ENCODE results near the gene HTRA1. TPM values are rescaled to one million over a fixed set of nuclear protein-coding genes. Genes with fewer than 3 reads are reported as not detected.

Gene HTRA1
- total RNA-seq, 1 donor from 2014 or later, result 17.0 TPM

GRCh38 chr10:122507616-122508015 lies 46.3 kb downstream of the HTRA1 start:
- peaks cover 20% of the 10 kb centered on the region for H3K4me1 Mint-ChIP-seq
- H3K4me3 Mint-ChIP-seq, result no peak overlapping the region
- H3K27ac Mint-ChIP-seq, result no peak overlapping the region

DNA sequence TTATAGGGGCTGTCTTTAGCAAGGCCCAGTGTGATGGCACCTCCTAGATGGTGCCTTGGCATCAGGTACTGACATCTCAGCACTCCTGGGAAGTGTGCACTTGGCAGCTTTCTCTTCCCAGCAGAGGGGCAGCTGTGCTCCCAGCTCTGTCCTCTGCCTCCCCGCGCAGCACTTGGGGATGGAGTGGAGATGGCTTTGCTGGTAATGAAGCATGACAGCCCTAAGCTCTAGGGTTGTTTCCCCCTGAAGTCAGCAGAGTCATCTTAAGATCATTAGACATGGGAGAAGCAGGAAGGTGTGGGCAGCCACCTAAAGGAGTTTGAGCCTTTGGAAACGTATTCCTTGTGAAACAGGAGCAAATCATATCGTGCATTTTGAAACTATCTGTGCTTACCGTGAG lies 46.7 kb downstream of the HTRA1 start:
- no peaks in the 10 kb centered on the region for H3K27me3 ChIP-seq
- no peaks in the 10 kb centered on the region for H3F3A ChIP-seq (ENCODE audit: low read depth)
- no peak for DNase-seq (ENCODE audit: low spot score)
- peaks cover 20% of the 10 kb centered on the region for H3K4me1 Mint-ChIP-seq
- H3K4me3 Mint-ChIP-seq, result no peak overlapping the region
- H3K9ac ChIP-seq, result no peak overlapping the region
- no peaks in the 10 kb centered on the region for H3K9me3 ChIP-seq (ENCODE audit: low read depth)
- H3K27me3 Mint-ChIP-seq (ENCODE audit: insufficient read depth, low read depth), result peaks cover 3% of the 10 kb centered on the region
- H3K79me2 ChIP-seq (ENCODE audit: low read depth), result no peaks in the 10 kb centered on the region
- TF ChIP-seq EZH2phosphoT487 (IDR thresholded peaks at IDR 0.05), result no peak
- no peak for TF ChIP-seq CTCF (IDR thresholded peaks at IDR 0.05)
- no peak for TF ChIP-seq EZH2 (IDR thresholded peaks at IDR 0.05)
- H3K27ac ChIP-seq, result no peak overlapping the region
- H3K4me1 ChIP-seq, result no peaks in the 10 kb centered on the region
- H3K36me3 Mint-ChIP-seq, result no peaks in the 10 kb centered on the region
- H2AFZ ChIP-seq (replicated peaks), result no peak overlapping the region
- H3K4me3 ChIP-seq, result no peak overlapping the region
- no peaks in the 10 kb centered on the region for H3K9me3 Mint-ChIP-seq
- no peak overlapping the region for H3K27ac Mint-ChIP-seq
- H4K20me1 ChIP-seq (ENCODE audit: low read depth), result no peaks in the 10 kb centered on the region
- H3K4me2 ChIP-seq, result no peak overlapping the region
- no peaks in the 10 kb centered on the region for H3K36me3 ChIP-seq

More at GRCh38 chr10:122507616-122508015, 46.3 kb downstream of the HTRA1 start:
- H3K4me3 ChIP-seq, result no peak overlapping the region
- no peaks in the 10 kb centered on the region for H4K20me1 ChIP-seq (ENCODE audit: low read depth)
- H3K27me3 ChIP-seq, result no peaks in the 10 kb centered on the region
- Mint-ChIP-seq H3K9me3 (no peaks in the 10 kb centered on the region), H3K27me3 (ENCODE audit: insufficient read depth, low read depth) (peaks cover 5% of the 10 kb centered on the region), H3K36me3 (no peaks in the 10 kb centered on the region)
- no peaks in the 10 kb centered on the region for H3K9me3 ChIP-seq (ENCODE audit: low read depth)
- H3K4me2 ChIP-seq, result no peak overlapping the region
- no peaks in the 10 kb centered on the region for H3F3A ChIP-seq (ENCODE audit: low read depth)
- no peak overlapping the region for H2AFZ ChIP-seq (replicated peaks)
- no peak overlapping the region for H3K9ac ChIP-seq
- TF ChIP-seq EZH2 (IDR thresholded peaks at IDR 0.05), result no peak
- no peak for TF ChIP-seq EZH2phosphoT487 (IDR thresholded peaks at IDR 0.05)
- TF ChIP-seq CTCF (IDR thresholded peaks at IDR 0.05), result no peak
- H3K27ac ChIP-seq, result no peak overlapping the region
- no peaks in the 10 kb centered on the region for H3K79me2 ChIP-seq (ENCODE audit: low read depth)
- H3K36me3 ChIP-seq, result no peaks in the 10 kb centered on the region
- H3K4me1 ChIP-seq, result no peaks in the 10 kb centered on the region
- no peak for DNase-seq (ENCODE audit: low spot score)

DNA sequence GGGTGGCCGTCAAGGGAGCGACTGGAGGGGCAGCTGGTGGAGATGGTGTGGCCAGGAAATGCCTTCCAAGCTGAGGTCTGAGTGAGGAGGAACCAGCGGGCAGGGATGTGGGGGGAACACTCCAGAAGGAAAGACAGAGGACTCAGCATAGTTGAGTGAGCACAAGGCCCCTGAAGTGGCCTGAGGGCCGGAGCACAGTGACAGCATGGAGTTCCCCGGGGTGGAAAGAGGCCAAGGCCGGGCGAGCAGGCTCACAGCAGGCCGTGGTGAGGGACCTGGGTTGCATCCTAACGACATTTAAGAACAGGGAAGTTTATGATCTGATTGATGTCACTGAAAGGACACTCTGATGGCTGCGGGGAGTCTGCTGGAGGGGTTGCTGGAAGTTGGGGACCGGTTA lies 48.0 kb downstream of the HTRA1 start:
- no peaks in the 10 kb centered on the region for H3K9me3 Mint-ChIP-seq
- H3K4me2 ChIP-seq, result no peak overlapping the region
- H3K79me2 ChIP-seq (ENCODE audit: low read depth), result no peaks in the 10 kb centered on the region
- H3F3A ChIP-seq (ENCODE audit: low read depth), result no peaks in the 10 kb centered on the region
- no peak overlapping the region for H3K27ac ChIP-seq
- no peaks in the 10 kb centered on the region for H3K27me3 ChIP-seq
- no peak overlapping the region for H3K4me3 Mint-ChIP-seq
- H3K36me3 Mint-ChIP-seq, result no peaks in the 10 kb centered on the region
- no peak for TF ChIP-seq EZH2 (IDR thresholded peaks at IDR 0.05)
- TF ChIP-seq EZH2phosphoT487 (IDR thresholded peaks at IDR 0.05), result no peak
- TF ChIP-seq CTCF (IDR thresholded peaks at IDR 0.05), result no peak
- H4K20me1 ChIP-seq (ENCODE audit: low read depth), result no peaks in the 10 kb centered on the region
- H3K27me3 Mint-ChIP-seq (ENCODE audit: insufficient read depth, low read depth), result peaks cover 7% of the 10 kb centered on the region
- H3K4me1 ChIP-seq, result no peaks in the 10 kb centered on the region
- H3K4me1 Mint-ChIP-seq, result peaks cover 20% of the 10 kb centered on the region
- no peak for DNase-seq (ENCODE audit: low spot score)
- no peaks in the 10 kb centered on the region for H3K9me3 ChIP-seq (ENCODE audit: low read depth)
- no peak overlapping the region for H3K4me3 ChIP-seq
- no peak overlapping the region for H3K9ac ChIP-seq
- H3K36me3 ChIP-seq, result no peaks in the 10 kb centered on the region
- H2AFZ ChIP-seq (replicated peaks), result no peak overlapping the region
- H3K27ac Mint-ChIP-seq, result peak overlapping the region; percentile 67

All from neural progenitor cell (in vitro differentiated cells).